SK-N-SH (cell line): Measurements from ENCODE around the gene XCR1.
"Not testable (repeated sequence)": the region's sequence is repeated elsewhere in the genome, so short reads cannot be mapped to it uniquely, and the experiment has no call there.

ENCODE experiments used
- CTCF ChIP-seq: fragments of 200-600 bp; sonication (generic); IDR thresholded peaks from 2 replicates; pipeline ENCODE4 v1.6.1; 2017; ENCODE audit warnings: antibody characterized with exemption, mild to moderate bottlenecking, moderate library complexity
- NFIC ChIP-seq: IDR thresholded peaks from 2 replicates; pipeline ENCODE4 v1.4.0; 2012; ENCODE audit warnings: borderline replicate concordance
- PBX3 ChIP-seq: IDR thresholded peaks from 2 replicates; pipeline ENCODE4; 2012
- SMC3 ChIP-seq: IDR thresholded peaks from 2 replicates; pipeline ENCODE4 v1.6.1; 2012; ENCODE audit warnings: low read depth, low read length, improper control_type of control experiment

- not testable (repeated sequence) for TF ChIP-seq SMC3, PBX3, NFIC, CTCF
Observed at GRCh38 chr3:46053265-46053664, 26.0 kb upstream of the XCR1 start.
